Measurements from ENCODE around the gene OXLD1.

The OXLD1 gene

DNA sequence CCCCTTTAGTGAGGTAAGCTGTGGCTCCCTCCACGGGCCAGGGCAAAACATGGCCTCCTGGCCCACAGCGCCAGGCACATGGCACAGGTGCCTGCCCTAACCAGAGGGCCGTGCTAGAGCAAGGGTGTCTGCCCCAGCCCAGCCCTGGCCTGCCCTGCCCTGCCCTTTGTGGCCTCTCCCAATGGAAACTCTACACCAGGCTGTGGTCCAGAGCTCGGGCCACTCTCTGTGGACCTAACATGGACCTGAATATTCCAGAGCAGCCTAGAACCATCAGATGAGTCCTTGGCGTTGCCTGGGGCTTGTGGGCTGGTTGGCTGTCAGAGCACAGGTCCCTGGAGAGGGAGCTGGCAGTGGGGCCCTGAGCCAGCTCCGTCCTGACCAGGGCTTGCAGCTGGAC lies 28.8 kb upstream of the OXLD1 start:
- Histone ChIP-seq H4K5ac (ENCODE audit: low read length) (no peak overlapping the region), H3K56ac (ENCODE audit: low read length) (no peak overlapping the region), H3K9ac (ENCODE audit: low read length) (no peak overlapping the region), H2BK5ac (ENCODE audit: low read length) (no peak overlapping the region), H3K4me1 (ENCODE audit: control insufficient read depth, low read depth, low read length) (no peaks in the 10 kb centered on the region), H2BK15ac (replicated peaks; ENCODE audit: low read depth) (no peak overlapping the region), H2AK5ac (ENCODE audit: low read length) (no peak overlapping the region), H3K79me1 (ENCODE audit: low read length) (no peaks in the 10 kb centered on the region), H4K8ac (ENCODE audit: low read depth, low read length) (no peak overlapping the region), H3K4me3 (ENCODE audit: low read length) (no peak overlapping the region), H3K79me2 (ENCODE audit: control insufficient read depth, insufficient read depth, low read length) (no peaks in the 10 kb centered on the region), H3K4me2 (ENCODE audit: low read length) (no peak overlapping the region), H3K36me3 (ENCODE audit: control insufficient read depth, insufficient read depth, low read length) (peaks cover 20% of the 10 kb centered on the region), H2BK120ac (ENCODE audit: low read depth, low read length) (no peak overlapping the region), H3K18ac (ENCODE audit: low read length) (no peak overlapping the region), H3K27me3 (ENCODE audit: insufficient read depth, low read length, poor library complexity) (no peaks in the 10 kb centered on the region), H3K4ac (ENCODE audit: low read depth, low read length) (no peak overlapping the region), H3K23ac (ENCODE audit: low read length) (no peak overlapping the region), H3K27ac (ENCODE audit: low read depth, low read length) (no peak overlapping the region)
- no CpG with 5 or more reads among the region's 6 CpGs for WGBS (ENCODE audit: extremely low coverage, insufficient coverage, low lambda C conversion rate)
- DNase-seq: no peak

- H3K79me1 ChIP-seq (ENCODE audit: low read length): no peaks in the 10 kb centered on the region
- no CpG with 5 or more reads among the region's 19 CpGs for WGBS (ENCODE audit: extremely low coverage, insufficient coverage, low lambda C conversion rate)
- H2AK5ac ChIP-seq (ENCODE audit: low read length): no peak overlapping the region
- DNase-seq: no peak
- H3K27me3 ChIP-seq (ENCODE audit: insufficient read depth, low read length, poor library complexity): no peaks in the 10 kb centered on the region
- no peak overlapping the region for H2BK15ac ChIP-seq (replicated peaks; ENCODE audit: low read depth)
- H4K8ac ChIP-seq (ENCODE audit: low read depth, low read length): no peak overlapping the region
- H3K23ac ChIP-seq (ENCODE audit: low read length): no peak overlapping the region
- H3K36me3 ChIP-seq (ENCODE audit: control insufficient read depth, insufficient read depth, low read length): peaks cover 20% of the 10 kb centered on the region
- H4K5ac ChIP-seq (ENCODE audit: low read length): no peak overlapping the region
- no peaks in the 10 kb centered on the region for H3K4me1 ChIP-seq (ENCODE audit: control insufficient read depth, low read depth, low read length)
- no peak overlapping the region for H3K4me2 ChIP-seq (ENCODE audit: low read length)
- H2BK120ac ChIP-seq (ENCODE audit: low read depth, low read length): no peak overlapping the region
- no peaks in the 10 kb centered on the region for H3K79me2 ChIP-seq (ENCODE audit: control insufficient read depth, insufficient read depth, low read length)
- no peak overlapping the region for H3K18ac ChIP-seq (ENCODE audit: low read length)
- H3K9ac ChIP-seq (ENCODE audit: low read length): no peak overlapping the region
- no peak overlapping the region for H3K27ac ChIP-seq (ENCODE audit: low read depth, low read length)
- no peak overlapping the region for H3K4me3 ChIP-seq (ENCODE audit: low read length)
- no peak overlapping the region for H2BK5ac ChIP-seq (ENCODE audit: low read length)
- H3K56ac ChIP-seq (ENCODE audit: low read length): no peak overlapping the region
- no peak overlapping the region for H3K4ac ChIP-seq (ENCODE audit: low read depth, low read length)
Measured at GRCh38 chr17:81694810-81695209, 28.4 kb upstream of the OXLD1 start.

- Histone ChIP-seq H3K4me1 (ENCODE audit: control insufficient read depth, low read depth, low read length) (no peaks in the 10 kb centered on the region), H3K79me2 (ENCODE audit: control insufficient read depth, insufficient read depth, low read length) (no peaks in the 10 kb centered on the region), H3K27ac (ENCODE audit: low read depth, low read length) (no peak overlapping the region), H3K18ac (ENCODE audit: low read length) (no peak overlapping the region), H2BK120ac (ENCODE audit: low read depth, low read length) (no peak overlapping the region), H2BK15ac (replicated peaks; ENCODE audit: low read depth) (no peak overlapping the region), H3K36me3 (ENCODE audit: control insufficient read depth, insufficient read depth, low read length) (peaks cover 20% of the 10 kb centered on the region), H3K4me3 (ENCODE audit: low read length) (no peak overlapping the region), H3K27me3 (ENCODE audit: insufficient read depth, low read length, poor library complexity) (no peaks in the 10 kb centered on the region), H2BK5ac (ENCODE audit: low read length) (no peak overlapping the region), H3K79me1 (ENCODE audit: low read length) (peaks cover 1% of the 10 kb centered on the region), H4K5ac (ENCODE audit: low read length) (no peak overlapping the region), H3K23ac (ENCODE audit: low read length) (no peak overlapping the region), H3K4ac (ENCODE audit: low read depth, low read length) (no peak overlapping the region), H4K8ac (ENCODE audit: low read depth, low read length) (no peak overlapping the region), H3K9ac (ENCODE audit: low read length) (no peak overlapping the region), H3K56ac (ENCODE audit: low read length) (no peak overlapping the region), H3K4me2 (ENCODE audit: low read length) (no peak overlapping the region), H2AK5ac (ENCODE audit: low read length) (no peak overlapping the region)
- DNase-seq: no peak
- no CpG with 5 or more reads among the region's 35 CpGs for WGBS (ENCODE audit: extremely low coverage, insufficient coverage, low lambda C conversion rate)
Measured at GRCh38 chr17:81693509-81694210, 27.3 kb upstream of the OXLD1 start.

- no peak overlapping the region for H3K4me3 ChIP-seq (ENCODE audit: low read length)
- H3K79me2 ChIP-seq (ENCODE audit: control insufficient read depth, insufficient read depth, low read length): no peaks in the 10 kb centered on the region
- DNase-seq: no peak
- WGBS (ENCODE audit: extremely low coverage, insufficient coverage, low lambda C conversion rate): no CpG with 5 or more reads among the region's 20 CpGs
- no peak overlapping the region for H2BK120ac ChIP-seq (ENCODE audit: low read depth, low read length)
- H2BK5ac ChIP-seq (ENCODE audit: low read length): no peak overlapping the region
- H3K56ac ChIP-seq (ENCODE audit: low read length): no peak overlapping the region
- peaks cover 1% of the 10 kb centered on the region for H3K79me1 ChIP-seq (ENCODE audit: low read length)
- no peak overlapping the region for H3K9ac ChIP-seq (ENCODE audit: low read length)
- H3K36me3 ChIP-seq (ENCODE audit: control insufficient read depth, insufficient read depth, low read length): peaks cover 17% of the 10 kb centered on the region
- no peak overlapping the region for H4K5ac ChIP-seq (ENCODE audit: low read length)
- H3K27me3 ChIP-seq (ENCODE audit: insufficient read depth, low read length, poor library complexity): no peaks in the 10 kb centered on the region
- H3K4me1 ChIP-seq (ENCODE audit: control insufficient read depth, low read depth, low read length): no peaks in the 10 kb centered on the region
- H2AK5ac ChIP-seq (ENCODE audit: low read length): no peak overlapping the region
- no peak overlapping the region for H3K23ac ChIP-seq (ENCODE audit: low read length)
- no peak overlapping the region for H4K8ac ChIP-seq (ENCODE audit: low read depth, low read length)
- no peak overlapping the region for H3K27ac ChIP-seq (ENCODE audit: low read depth, low read length)
- no peak overlapping the region for H2BK15ac ChIP-seq (replicated peaks; ENCODE audit: low read depth)
- H3K4me2 ChIP-seq (ENCODE audit: low read length): no peak overlapping the region
- no peak overlapping the region for H3K18ac ChIP-seq (ENCODE audit: low read length)
- no peak overlapping the region for H3K4ac ChIP-seq (ENCODE audit: low read depth, low read length)
Measured at GRCh38 chr17:81691608-81692007, 25.2 kb upstream of the OXLD1 start.

- Histone ChIP-seq H4K8ac (ENCODE audit: low read depth, low read length) (no peak overlapping the region), H3K4me1 (ENCODE audit: control insufficient read depth, low read depth, low read length) (no peaks in the 10 kb centered on the region), H2AK5ac (ENCODE audit: low read length) (no peak overlapping the region), H3K4ac (ENCODE audit: low read depth, low read length) (no peak overlapping the region), H3K27me3 (ENCODE audit: insufficient read depth, low read length, poor library complexity) (no peaks in the 10 kb centered on the region), H3K4me3 (ENCODE audit: low read length) (no peak overlapping the region), H3K27ac (ENCODE audit: low read depth, low read length) (no peak overlapping the region), H2BK15ac (replicated peaks; ENCODE audit: low read depth) (no peak overlapping the region), H4K5ac (ENCODE audit: low read length) (no peak overlapping the region), H3K4me2 (ENCODE audit: low read length) (no peak overlapping the region), H3K79me2 (ENCODE audit: control insufficient read depth, insufficient read depth, low read length) (no peaks in the 10 kb centered on the region), H3K36me3 (ENCODE audit: control insufficient read depth, insufficient read depth, low read length) (peaks cover 18% of the 10 kb centered on the region), H2BK120ac (ENCODE audit: low read depth, low read length) (no peak overlapping the region), H3K79me1 (ENCODE audit: low read length) (peaks cover 5% of the 10 kb centered on the region), H2BK5ac (ENCODE audit: low read length) (no peak overlapping the region), H3K9ac (ENCODE audit: low read length) (no peak overlapping the region), H3K18ac (ENCODE audit: low read length) (no peak overlapping the region), H3K56ac (ENCODE audit: low read length) (no peak overlapping the region), H3K23ac (ENCODE audit: low read length) (no peak overlapping the region)
- no peak for DNase-seq
- no CpG with 5 or more reads among the region's 18 CpGs for WGBS (ENCODE audit: extremely low coverage, insufficient coverage, low lambda C conversion rate)
Measured at GRCh38 chr17:81691196-81691595, 24.8 kb upstream of the OXLD1 start.

DNA sequence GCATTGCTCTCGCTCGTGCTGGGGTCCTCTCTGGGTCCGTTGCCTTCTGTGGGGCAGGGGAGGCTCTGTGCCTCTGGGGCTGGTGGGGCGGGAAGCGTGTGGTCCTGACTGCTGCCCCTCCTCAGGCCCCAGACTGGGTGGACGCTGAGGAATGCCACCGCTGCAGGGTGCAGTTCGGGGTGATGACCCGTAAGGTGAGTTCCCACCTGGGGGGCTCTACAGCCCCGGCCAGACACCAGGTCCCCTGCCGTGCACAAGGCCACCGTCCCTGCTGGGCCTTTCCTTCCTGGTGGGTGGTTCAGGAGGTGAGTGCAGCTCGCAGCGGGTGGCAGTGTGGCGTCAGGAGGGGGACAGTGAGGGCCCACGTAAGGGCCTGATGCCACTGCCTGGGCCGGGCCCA lies 24.1 kb upstream of the OXLD1 start:
- Histone ChIP-seq H3K18ac (ENCODE audit: low read length) (no peak overlapping the region), H3K9ac (ENCODE audit: low read length) (no peak overlapping the region), H3K79me1 (ENCODE audit: low read length) (peaks cover 7% of the 10 kb centered on the region), H2BK5ac (ENCODE audit: low read length) (no peak overlapping the region), H3K36me3 (ENCODE audit: control insufficient read depth, insufficient read depth, low read length) (peaks cover 18% of the 10 kb centered on the region), H3K56ac (ENCODE audit: low read length) (no peak overlapping the region), H2BK15ac (replicated peaks; ENCODE audit: low read depth) (no peak overlapping the region), H2AK5ac (ENCODE audit: low read length) (no peak overlapping the region), H3K27me3 (ENCODE audit: insufficient read depth, low read length, poor library complexity) (no peaks in the 10 kb centered on the region), H3K4me1 (ENCODE audit: control insufficient read depth, low read depth, low read length) (no peaks in the 10 kb centered on the region), H3K4me3 (ENCODE audit: low read length) (no peak overlapping the region), H3K4ac (ENCODE audit: low read depth, low read length) (no peak overlapping the region), H3K79me2 (ENCODE audit: control insufficient read depth, insufficient read depth, low read length) (peaks cover 3% of the 10 kb centered on the region), H4K8ac (ENCODE audit: low read depth, low read length) (no peak overlapping the region), H3K4me2 (ENCODE audit: low read length) (no peak overlapping the region), H4K5ac (ENCODE audit: low read length) (no peak overlapping the region), H2BK120ac (ENCODE audit: low read depth, low read length) (no peak overlapping the region), H3K23ac (ENCODE audit: low read length) (no peak overlapping the region), H3K27ac (ENCODE audit: low read depth, low read length) (no peak overlapping the region)
- DNase-seq: no peak
- no CpG with 5 or more reads among the region's 17 CpGs for WGBS (ENCODE audit: extremely low coverage, insufficient coverage, low lambda C conversion rate)

All from mesendoderm (in vitro differentiated cells).